Ishikawa (cell line): ENCODE data around the gene TBC1D19.

ENCODE experiments used
- CEBPB ChIP-seq: IDR thresholded peaks from 2 replicates; pipeline ENCODE4 v1.6.1; 2012
- CREB1 ChIP-seq: IDR thresholded peaks from 2 replicates; pipeline ENCODE4 v1.6.1; 2012; ENCODE audit warnings: low read depth
- EGR1 ChIP-seq: IDR thresholded peaks from 2 replicates; pipeline ENCODE4 v1.6.1; 2012
- EP300 ChIP-seq: IDR thresholded peaks from 2 replicates; pipeline ENCODE4 v1.6.1; 2012; ENCODE audit warnings: borderline replicate concordance
- FOXM1 ChIP-seq: IDR thresholded peaks from 2 replicates; pipeline ENCODE4 v1.6.1; 2012; ENCODE audit warnings: low read depth, borderline replicate concordance
- NFIC ChIP-seq: IDR thresholded peaks from 2 replicates; pipeline ENCODE4 v1.6.1; 2012
- RAD21 ChIP-seq: IDR thresholded peaks from 2 replicates; pipeline ENCODE4 v1.6.1; 2012; ENCODE audit warnings: low read depth
- TAF1 ChIP-seq: IDR thresholded peaks from 2 replicates; pipeline ENCODE4 v1.6.1; 2012; ENCODE audit warnings: low read depth, mild to moderate bottlenecking
- TCF12 ChIP-seq: IDR thresholded peaks from 2 replicates; pipeline ENCODE4 v1.6.1; 2012; ENCODE audit warnings: low read depth
- TEAD4 ChIP-seq: IDR thresholded peaks from 2 replicates; pipeline ENCODE4 v1.6.1; 2012
- YY1 ChIP-seq: IDR thresholded peaks from 2 replicates; pipeline ENCODE4 v1.6.1; 2012; ENCODE audit warnings: low read depth
- TF ChIP-seq, protein P1 (sequence below): IDR thresholded peaks from 2 replicates; pipeline ENCODE4 v1.6.1; 2012
- TF ChIP-seq, protein P2 (sequence below): IDR thresholded peaks from 2 replicates; pipeline ENCODE4 v1.6.1; 2012; ENCODE audit warnings: low read depth, mild to moderate bottlenecking
- TF ChIP-seq, protein P3 (sequence below): IDR thresholded peaks from 2 replicates; pipeline ENCODE4 v1.6.1; 2012

DNA sequence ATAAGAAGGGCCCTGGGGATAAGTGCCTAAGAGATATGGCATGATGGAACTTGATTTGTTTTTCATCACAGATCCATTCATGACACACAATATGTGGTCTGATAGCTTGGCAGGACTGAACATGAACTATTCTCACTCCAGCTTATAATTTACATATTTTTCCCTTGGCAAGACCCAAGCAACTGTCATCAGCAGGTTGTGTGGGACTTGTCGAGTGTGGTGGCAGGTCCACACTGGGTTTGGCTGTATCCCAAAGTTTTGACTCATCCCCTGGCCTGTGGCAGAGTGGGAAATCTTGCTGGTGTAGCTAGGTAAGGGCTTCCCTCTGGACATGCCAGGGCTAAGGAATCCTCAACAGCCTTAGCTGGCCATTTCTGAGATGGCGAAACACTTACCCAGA is 195.8 kb downstream of the TBC1D19 start:
- TF ChIP-seq TCF12 = no peak
- TF ChIP-seq, protein P1, sequence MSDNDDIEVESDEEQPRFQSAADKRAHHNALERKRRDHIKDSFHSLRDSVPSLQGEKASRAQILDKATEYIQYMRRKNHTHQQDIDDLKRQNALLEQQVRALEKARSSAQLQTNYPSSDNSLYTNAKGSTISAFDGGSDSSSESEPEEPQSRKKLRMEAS = no peak
- no peak for TF ChIP-seq EGR1
- no peak for TF ChIP-seq YY1
- no peak for TF ChIP-seq TAF1
- TF ChIP-seq NFIC = no peak
- TF ChIP-seq RAD21 = no peak
- no peak for TF ChIP-seq CREB1
- no peak for TF ChIP-seq FOXM1
- no peak for TF ChIP-seq EP300
- TF ChIP-seq, protein P2, sequence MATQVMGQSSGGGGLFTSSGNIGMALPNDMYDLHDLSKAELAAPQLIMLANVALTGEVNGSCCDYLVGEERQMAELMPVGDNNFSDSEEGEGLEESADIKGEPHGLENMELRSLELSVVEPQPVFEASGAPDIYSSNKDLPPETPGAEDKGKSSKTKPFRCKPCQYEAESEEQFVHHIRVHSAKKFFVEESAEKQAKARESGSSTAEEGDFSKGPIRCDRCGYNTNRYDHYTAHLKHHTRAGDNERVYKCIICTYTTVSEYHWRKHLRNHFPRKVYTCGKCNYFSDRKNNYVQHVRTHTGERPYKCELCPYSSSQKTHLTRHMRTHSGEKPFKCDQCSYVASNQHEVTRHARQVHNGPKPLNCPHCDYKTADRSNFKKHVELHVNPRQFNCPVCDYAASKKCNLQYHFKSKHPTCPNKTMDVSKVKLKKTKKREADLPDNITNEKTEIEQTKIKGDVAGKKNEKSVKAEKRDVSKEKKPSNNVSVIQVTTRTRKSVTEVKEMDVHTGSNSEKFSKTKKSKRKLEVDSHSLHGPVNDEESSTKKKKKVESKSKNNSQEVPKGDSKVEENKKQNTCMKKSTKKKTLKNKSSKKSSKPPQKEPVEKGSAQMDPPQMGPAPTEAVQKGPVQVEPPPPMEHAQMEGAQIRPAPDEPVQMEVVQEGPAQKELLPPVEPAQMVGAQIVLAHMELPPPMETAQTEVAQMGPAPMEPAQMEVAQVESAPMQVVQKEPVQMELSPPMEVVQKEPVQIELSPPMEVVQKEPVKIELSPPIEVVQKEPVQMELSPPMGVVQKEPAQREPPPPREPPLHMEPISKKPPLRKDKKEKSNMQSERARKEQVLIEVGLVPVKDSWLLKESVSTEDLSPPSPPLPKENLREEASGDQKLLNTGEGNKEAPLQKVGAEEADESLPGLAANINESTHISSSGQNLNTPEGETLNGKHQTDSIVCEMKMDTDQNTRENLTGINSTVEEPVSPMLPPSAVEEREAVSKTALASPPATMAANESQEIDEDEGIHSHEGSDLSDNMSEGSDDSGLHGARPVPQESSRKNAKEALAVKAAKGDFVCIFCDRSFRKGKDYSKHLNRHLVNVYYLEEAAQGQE = no peak
- TF ChIP-seq, protein P3, sequence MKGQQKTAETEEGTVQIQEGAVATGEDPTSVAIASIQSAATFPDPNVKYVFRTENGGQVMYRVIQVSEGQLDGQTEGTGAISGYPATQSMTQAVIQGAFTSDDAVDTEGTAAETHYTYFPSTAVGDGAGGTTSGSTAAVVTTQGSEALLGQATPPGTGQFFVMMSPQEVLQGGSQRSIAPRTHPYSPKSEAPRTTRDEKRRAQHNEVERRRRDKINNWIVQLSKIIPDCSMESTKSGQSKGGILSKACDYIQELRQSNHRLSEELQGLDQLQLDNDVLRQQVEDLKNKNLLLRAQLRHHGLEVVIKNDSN = no peak
- no peak for TF ChIP-seq CEBPB
- no peak for TF ChIP-seq TEAD4
